ENCODE results near the gene FRAS1. TPM values are rescaled to one million over a fixed set of nuclear protein-coding genes. Genes with fewer than 3 reads are reported as not detected.

FRAS1 gene
- total and polyA plus RNA-seq, 2 of the 8 experiments (the other 6 are each of a cell fraction or from before 2014, with no cell fraction given), result 38.5 to 109 TPM

- FAIRE-seq, result no peak
- TF ChIP-seq SP2 (IDR thresholded peaks at IDR 0.05; ENCODE audit: low read length), result no peak
- TF ChIP-seq SIN3A (conservative IDR thresholded peaks at IDR 0.05 in 1 of 2, IDR thresholded peaks at IDR 0.05 in 1 of 2; ENCODE audit: low read depth in 1 of 2, low read length in 2 of 2), result no peak
- TF ChIP-seq EP300 (IDR thresholded peaks at IDR 0.05; ENCODE audit: borderline replicate concordance in 1 of 2, low read depth in 2 of 2, low read length in 2 of 2), result no peak
- no peak for TF ChIP-seq ASH2L (IDR thresholded peaks at IDR 0.05; ENCODE audit: low read length)
- TF ChIP-seq RNF2 (IDR thresholded peaks at IDR 0.05; ENCODE audit: borderline replicate concordance, low read depth, low read length, missing control alignments, poor library complexity, severe bottlenecking), result no peak
- no peak for TF ChIP-seq CHD1 (IDR thresholded peaks at IDR 0.05; ENCODE audit: low read depth, low read length)
- Histone ChIP-seq H3K56ac (replicated peaks; ENCODE audit: insufficient read length, low read depth, low read length) (no peak overlapping the region), H3K4ac (replicated peaks; ENCODE audit: insufficient read length, low read depth, low read length) (no peak overlapping the region), H4K91ac (replicated peaks; ENCODE audit: insufficient read length, low read length) (no peak overlapping the region), H2BK12ac (ENCODE audit: low read depth, low read length) (no peak overlapping the region), H2BK5ac (ENCODE audit: low read depth, low read length) (no peak overlapping the region), H2BK20ac (ENCODE audit: low read length) (no peak overlapping the region), H3K36me3 (ENCODE audit: control insufficient read depth in 2 of 4, insufficient read depth in 4 of 4, low read length in 3 of 4) (peaks cover 0 to 6% (median 1%) of the 10 kb centered on the region in 4 experiments; a peak in 3 of 8 replicates), H3K79me2 (ENCODE audit: control insufficient read depth in 1 of 2, insufficient read depth in 2 of 2, low read length in 2 of 2) (no peaks in the 10 kb centered on the region), H3K27ac (ENCODE audit: low read depth, low read length) (no peak overlapping the region), H2BK120ac (replicated peaks; ENCODE audit: low read depth, low read length) (no peak overlapping the region), H3K4me3 (ENCODE audit: extremely low read depth in 1 of 4, insufficient read depth in 2 of 4, low read depth in 3 of 4, low read length in 4 of 4) (no peak overlapping the region), H3K27me3 (replicated peaks in 1 of 4; ENCODE audit: control insufficient read depth in 3 of 4, extremely low read depth in 1 of 4, insufficient read depth in 3 of 4, low read length in 3 of 4) (no peaks in the 10 kb centered on the region), H3K4me1 (replicated peaks in 1 of 4; ENCODE audit: control insufficient read depth in 3 of 4, insufficient read depth in 4 of 4, low read length in 3 of 4) (peaks cover 0 to 13% (median 7%) of the 10 kb centered on the region in 4 experiments; a peak in 4 of 7 replicates), H3K18ac (ENCODE audit: extremely low read depth, low read length) (no peak overlapping the region), H2BK15ac (ENCODE audit: low read length) (no peak overlapping the region), H2AK5ac (ENCODE audit: low read depth, low read length) (no peak overlapping the region), H3K23ac (ENCODE audit: insufficient read length) (no peak overlapping the region), H4K8ac (ENCODE audit: extremely low read depth, insufficient read depth, low read length) (no peak overlapping the region), H4K5ac (ENCODE audit: insufficient read length, low read depth, low read length) (no peak overlapping the region), H3K14ac (ENCODE audit: insufficient read length) (no peak overlapping the region), H4K20me1 (replicated peaks in 1 of 2; ENCODE audit: control insufficient read depth in 1 of 2, insufficient read depth in 2 of 2, low read length in 2 of 2) (no peaks in the 10 kb centered on the region), H3K79me1 (ENCODE audit: low read depth, low read length) (no peaks in the 10 kb centered on the region), H3K4me2 (ENCODE audit: insufficient read depth in 1 of 2, low read depth in 2 of 2, low read length in 2 of 2) (no peak overlapping the region), H3K9me3 (ENCODE audit: insufficient read depth in 2 of 2, low read depth in 1 of 2, low read length in 1 of 2) (no peaks in the 10 kb centered on the region), H3K23me2 (ENCODE audit: low read depth, low read length) (no peaks in the 10 kb centered on the region; the same call in 1 of the 2 replicates), H2AFZ (ENCODE audit: low read length) (no peak overlapping the region), H3K9ac (replicated peaks in 1 of 4; ENCODE audit: extremely low read depth in 1 of 4, low read depth in 3 of 4, low read length in 3 of 4) (no peak overlapping the region)
- 95% methylated on average over 3 of the region's 3 CpGs; no CpG with 5 or more reads in 1 of the 2 experiments for whole genome bisulfite sequencing, 2 experiments (ENCODE audit: extremely low coverage in 1 of 2, insufficient coverage in 1 of 2, insufficient read length in 1 of 2, insufficient replicate concordance in 2 of 2, low coverage in 1 of 2, low lambda C conversion rate in 2 of 2, missing lambda C conversion rate in 1 of 2)
- POLR2A ChIA-PET (ENCODE audit: partially characterized antibody), result interaction anchor here (1.0 to 2.4 kb wide), 5 partner anchors 10 to 296 kb away, joined by 4 to 25 read pairs (median 6); no protein-coding TSS in a partner anchor
- CTCF ChIA-PET (ENCODE audit: partially characterized antibody), result interaction anchor here (1.3 to 1.4 kb wide), 2 partner anchors 9 to 12 kb away, joined by 3 to 7 read pairs; no protein-coding TSS in a partner anchor
- no peak for DNase-seq (ENCODE audit: low read depth in 1 of 2, low spot score in 2 of 2)
These were observed 298.2 kb downstream of the FRAS1 start for GRCh38 chr4:78355306-78355705.

All from H1 (cell line).